Neural cell (in vitro differentiated cells): Measurements from ENCODE around the gene SPTBN1.

ENCODE experiments used
- TAF1 ChIP-seq: IDR thresholded peaks from 2 replicates; pipeline ENCODE4 v1.6.1; 2012; ENCODE audit warnings: low read depth
- TF ChIP-seq, protein P1 (sequence below): fragments of 450-650 bp; IDR thresholded peaks from 2 replicates; pipeline ENCODE4 v1.5.1; 2014; ENCODE audit warnings: antibody characterized with exemption, mild to moderate bottlenecking, moderate library complexity; ENCODE audit not compliant: poor library complexity, severe bottlenecking

DNA sequence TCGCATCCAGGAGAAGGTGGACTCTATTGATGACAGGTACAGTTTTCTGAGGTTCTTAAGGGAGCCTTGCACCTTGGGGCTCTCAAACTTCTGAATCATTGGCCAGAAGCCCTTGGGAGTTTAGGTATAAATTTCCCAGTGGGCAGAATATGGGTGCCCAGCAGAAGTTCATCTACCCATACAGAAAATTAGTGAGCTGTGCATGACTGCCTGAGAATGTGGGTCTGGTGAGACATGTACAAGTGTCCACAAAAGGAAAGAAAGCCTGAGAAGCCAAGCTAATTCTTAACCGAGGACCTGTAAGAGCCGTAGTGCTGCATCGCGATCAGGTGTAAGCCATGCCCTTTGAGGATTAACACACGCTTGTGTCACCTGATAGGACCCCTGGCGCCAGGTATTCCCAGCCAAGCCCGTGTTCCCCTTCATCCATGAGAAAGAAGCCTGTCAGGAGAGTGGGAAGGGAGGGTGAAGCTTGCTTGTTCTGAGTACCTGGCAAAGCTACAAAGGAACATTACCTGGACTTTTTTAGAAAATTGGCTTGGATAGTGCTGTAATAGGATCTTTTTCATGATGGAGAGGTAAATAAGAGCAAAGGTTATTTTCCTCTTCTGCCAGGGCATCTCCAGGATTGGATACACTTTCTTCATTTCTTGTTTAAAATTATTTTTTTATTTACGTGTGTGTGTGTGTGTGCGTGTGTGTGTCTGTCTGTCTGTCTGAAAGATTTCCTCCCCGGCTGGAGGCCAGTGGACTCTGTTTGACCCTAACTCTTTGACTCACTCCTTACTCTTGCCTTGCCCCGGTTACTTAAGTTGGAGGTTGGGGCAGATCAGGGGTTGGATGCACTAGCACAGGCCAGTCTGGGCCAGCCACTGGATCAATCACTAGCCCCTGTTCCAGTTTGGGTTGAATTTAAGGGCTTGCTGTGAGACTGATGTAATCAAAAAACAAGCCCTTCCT is 176.9 kb downstream of the SPTBN1 start:
- TF ChIP-seq, protein P1, sequence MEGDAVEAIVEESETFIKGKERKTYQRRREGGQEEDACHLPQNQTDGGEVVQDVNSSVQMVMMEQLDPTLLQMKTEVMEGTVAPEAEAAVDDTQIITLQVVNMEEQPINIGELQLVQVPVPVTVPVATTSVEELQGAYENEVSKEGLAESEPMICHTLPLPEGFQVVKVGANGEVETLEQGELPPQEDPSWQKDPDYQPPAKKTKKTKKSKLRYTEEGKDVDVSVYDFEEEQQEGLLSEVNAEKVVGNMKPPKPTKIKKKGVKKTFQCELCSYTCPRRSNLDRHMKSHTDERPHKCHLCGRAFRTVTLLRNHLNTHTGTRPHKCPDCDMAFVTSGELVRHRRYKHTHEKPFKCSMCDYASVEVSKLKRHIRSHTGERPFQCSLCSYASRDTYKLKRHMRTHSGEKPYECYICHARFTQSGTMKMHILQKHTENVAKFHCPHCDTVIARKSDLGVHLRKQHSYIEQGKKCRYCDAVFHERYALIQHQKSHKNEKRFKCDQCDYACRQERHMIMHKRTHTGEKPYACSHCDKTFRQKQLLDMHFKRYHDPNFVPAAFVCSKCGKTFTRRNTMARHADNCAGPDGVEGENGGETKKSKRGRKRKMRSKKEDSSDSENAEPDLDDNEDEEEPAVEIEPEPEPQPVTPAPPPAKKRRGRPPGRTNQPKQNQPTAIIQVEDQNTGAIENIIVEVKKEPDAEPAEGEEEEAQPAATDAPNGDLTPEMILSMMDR = no peak
- no peak for TF ChIP-seq TAF1
